AG04449 (cell line): ENCODE data around the gene SCMH1.

Source experiments
- CTCF ChIA-PET: fragments of 350-600 bp; formaldehyde crosslinking; extraction: SDS; loops from one replicate; lab custom pipeline; 2021; ENCODE audit warnings: antibody characterized with exemption; lab: Yijun Ruan, JAX
- POLR2A ChIA-PET: fragments of 400-600, 350-600 bp; formaldehyde crosslinking; extraction: SDS; loops from one replicate; lab custom pipeline; 2020; ENCODE audit warnings: antibody characterized with exemption, inconsistent platforms; lab: Yijun Ruan, JAX
- DNase-seq: peaks from one replicate; pipeline ENCODE4 v3.0.0-alpha.2; 2010; ENCODE audit warnings: low read depth, low spot score
- H3K4me3 ChIP-seq: 2 replicates; pipeline ENCODE4 v1.5.1; 2011; ENCODE audit warnings: low read depth, mild to moderate bottlenecking, control low read depth, low read length
- TF ChIP-seq, protein P1 (sequence below): IDR thresholded peaks from one replicate; pipeline ENCODE4 v1.5.1; 2011; ENCODE audit warnings: mild to moderate bottlenecking, moderate library complexity, low read length, control low read depth, inconsistent platforms; ENCODE audit not compliant: insufficient read depth; ENCODE audit errors: missing control alignments

Gene SCMH1

GRCh38 chr1:40985875-40986274 is 256.2 kb downstream of the SCMH1 start:
- H3K4me3 ChIP-seq, result no peak overlapping the region
- no peak for DNase-seq
- POLR2A ChIA-PET, result no interaction called here
- TF ChIP-seq, protein P1, sequence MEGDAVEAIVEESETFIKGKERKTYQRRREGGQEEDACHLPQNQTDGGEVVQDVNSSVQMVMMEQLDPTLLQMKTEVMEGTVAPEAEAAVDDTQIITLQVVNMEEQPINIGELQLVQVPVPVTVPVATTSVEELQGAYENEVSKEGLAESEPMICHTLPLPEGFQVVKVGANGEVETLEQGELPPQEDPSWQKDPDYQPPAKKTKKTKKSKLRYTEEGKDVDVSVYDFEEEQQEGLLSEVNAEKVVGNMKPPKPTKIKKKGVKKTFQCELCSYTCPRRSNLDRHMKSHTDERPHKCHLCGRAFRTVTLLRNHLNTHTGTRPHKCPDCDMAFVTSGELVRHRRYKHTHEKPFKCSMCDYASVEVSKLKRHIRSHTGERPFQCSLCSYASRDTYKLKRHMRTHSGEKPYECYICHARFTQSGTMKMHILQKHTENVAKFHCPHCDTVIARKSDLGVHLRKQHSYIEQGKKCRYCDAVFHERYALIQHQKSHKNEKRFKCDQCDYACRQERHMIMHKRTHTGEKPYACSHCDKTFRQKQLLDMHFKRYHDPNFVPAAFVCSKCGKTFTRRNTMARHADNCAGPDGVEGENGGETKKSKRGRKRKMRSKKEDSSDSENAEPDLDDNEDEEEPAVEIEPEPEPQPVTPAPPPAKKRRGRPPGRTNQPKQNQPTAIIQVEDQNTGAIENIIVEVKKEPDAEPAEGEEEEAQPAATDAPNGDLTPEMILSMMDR, result no peak
- CTCF ChIA-PET, result interaction anchor here (1.2 to 2.8 kb wide), 6 partner anchors 9 to 37 kb away, joined by 3 to 15 read pairs (median 4); no protein-coding TSS in a partner anchor

DNA sequence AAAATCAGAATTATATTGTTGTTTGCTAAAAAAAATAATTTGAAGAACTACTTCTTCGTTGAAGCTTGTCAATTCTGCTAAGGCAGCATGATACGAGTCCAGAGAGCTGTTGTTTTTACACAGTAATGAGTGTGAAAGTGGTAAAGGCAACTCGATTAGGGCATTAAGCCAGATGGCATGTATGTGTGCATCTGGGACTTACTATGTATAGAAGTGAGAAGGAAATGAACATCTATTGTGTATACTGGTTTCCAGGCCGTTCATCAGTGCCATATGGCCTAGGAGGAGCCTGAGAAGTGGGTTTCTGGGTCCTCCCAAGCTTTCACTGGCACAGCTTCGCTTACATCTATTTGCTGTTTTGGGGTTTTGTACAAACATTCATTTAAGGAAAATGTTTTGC is 256.9 kb downstream of the SCMH1 start:
- TF ChIP-seq, protein P1, result no peak
- H3K4me3 ChIP-seq, result no peak overlapping the region
- no peak for DNase-seq
- ChIA-PET CTCF (interaction anchor here (1.2 to 2.8 kb wide), 6 partner anchors 12 to 136 kb away, joined by 5 to 15 read pairs (median 7); no protein-coding TSS in a partner anchor), POLR2A (no interaction called here)

DNA sequence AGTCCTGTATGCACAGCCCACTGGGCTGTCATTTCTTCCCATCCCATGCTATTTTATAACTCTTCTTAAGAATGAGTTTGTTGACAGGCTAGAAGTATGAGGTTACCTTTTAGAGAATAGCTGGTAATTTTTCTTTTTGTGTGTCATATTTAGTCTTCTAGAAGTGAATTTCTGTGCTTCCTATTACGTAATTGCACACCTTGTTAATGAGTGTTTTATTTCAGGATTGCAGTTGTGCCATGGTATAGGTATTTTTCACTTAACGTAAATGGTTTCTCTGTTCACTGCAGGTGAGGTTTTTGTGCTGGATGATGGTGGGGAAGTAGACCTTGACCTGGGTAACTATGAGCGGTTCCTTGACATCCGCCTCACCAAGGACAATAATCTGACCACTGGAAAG is 257.6 kb downstream of the SCMH1 start:
- DNase-seq, result no peak
- no peak overlapping the region for H3K4me3 ChIP-seq
- ChIA-PET POLR2A (no interaction called here), CTCF (interaction anchor here (1.2 to 2.8 kb wide), 6 partner anchors 12 to 135 kb away, joined by 5 to 15 read pairs (median 7); no protein-coding TSS in a partner anchor)
- TF ChIP-seq, protein P1, result no peak

DNA sequence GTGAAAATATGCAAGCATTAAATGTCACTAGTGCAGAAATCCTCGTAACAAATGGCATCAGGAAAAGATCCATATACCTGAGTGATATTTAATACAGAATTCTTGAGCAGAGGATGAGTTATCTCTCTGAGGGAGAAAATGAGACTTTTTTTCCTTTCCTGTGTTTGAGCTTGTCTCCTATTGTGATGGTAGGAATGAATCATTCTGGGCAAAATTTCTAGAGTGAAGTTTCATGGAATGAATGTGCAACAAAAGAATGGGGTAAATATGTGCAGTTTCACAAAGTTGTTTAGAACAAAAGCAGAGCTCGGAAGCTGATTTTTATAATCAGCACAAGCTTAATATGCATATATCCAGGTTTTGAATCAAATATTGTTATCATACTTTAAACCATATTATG is 258.0 kb downstream of the SCMH1 start:
- TF ChIP-seq, protein P1, result no peak
- no peak overlapping the region for H3K4me3 ChIP-seq
- ChIA-PET CTCF (interaction anchor here (1.2 to 2.0 kb wide), 4 partner anchors 13 to 135 kb away, joined by 5 to 10 read pairs (median 7); no protein-coding TSS in a partner anchor), POLR2A (no interaction called here)
- no peak for DNase-seq

- TF ChIP-seq, protein P1, result no peak
- CTCF ChIA-PET, result interaction anchor here (1.3 kb wide), 1 partner anchor 21 kb away, joined by 5 read pairs; no protein-coding TSS in a partner anchor
- no peak for DNase-seq
- H3K4me3 ChIP-seq, result no peak overlapping the region
- POLR2A ChIA-PET, result interaction anchor here (1.0 kb wide), 1 partner anchor 20 kb away, joined by 5 read pairs; no protein-coding TSS in a partner anchor
Observed at GRCh38 chr1:40983286-40983685, 258.8 kb downstream of the SCMH1 start.

GRCh38 chr1:40982721-40983120 is 259.4 kb downstream of the SCMH1 start:
- TF ChIP-seq, protein P1, result no peak
- ChIA-PET POLR2A (interaction anchor here (1.0 kb wide), 1 partner anchor 21 kb away, joined by 5 read pairs; no protein-coding TSS in a partner anchor), CTCF (interaction anchor here (1.3 kb wide), 1 partner anchor 22 kb away, joined by 5 read pairs; no protein-coding TSS in a partner anchor)
- H3K4me3 ChIP-seq, result no peak overlapping the region
- DNase-seq, result no peak
